HEK293T (cell line): ENCODE data around the gene PPP1R14C.

Experiments
- BHLHE40 ChIP-seq: fragments of 450-650 bp; IDR thresholded peaks from 2 replicates; pipeline ENCODE4 v1.6.1; 2016; ENCODE audit warnings: mild to moderate bottlenecking, moderate library complexity, borderline replicate concordance
- CTBP1 ChIP-seq: fragments of 450-650 bp; IDR thresholded peaks from 2 replicates; pipeline ENCODE4 v1.6.1; 2016; ENCODE audit warnings: borderline replicate concordance
- ELF4 ChIP-seq: fragments of 450-650 bp; IDR thresholded peaks from 2 replicates; pipeline ENCODE4 v1.6.1; 2017; ENCODE audit warnings: antibody characterized with exemption
- FOXA1 ChIP-seq: fragments of 450-650 bp; IDR thresholded peaks from 2 replicates; pipeline ENCODE4 v1.6.1; 2016; ENCODE audit warnings: mild to moderate bottlenecking
- FOXK2 ChIP-seq: fragments of 450-650 bp; IDR thresholded peaks from 2 replicates; pipeline ENCODE4 v1.6.1; 2016; ENCODE audit warnings: mild to moderate bottlenecking
- FOXM1 ChIP-seq: fragments of 450-650 bp; IDR thresholded peaks from 2 replicates; pipeline ENCODE4 v1.6.1; 2017; ENCODE audit warnings: mild to moderate bottlenecking, borderline replicate concordance
- HDGF ChIP-seq: fragments of 450-650 bp; IDR thresholded peaks from 2 replicates; pipeline ENCODE4 v1.6.1; 2017; ENCODE audit warnings: antibody characterized with exemption, borderline replicate concordance
- NFRKB ChIP-seq: fragments of 450-650 bp; IDR thresholded peaks from 2 replicates; pipeline ENCODE4 v1.6.1; 2016; ENCODE audit warnings: mild to moderate bottlenecking, moderate library complexity
- SP1 ChIP-seq: fragments of 450-650 bp; IDR thresholded peaks from 2 replicates; pipeline ENCODE4 v1.6.1; 2017
- SUZ12 ChIP-seq: fragments of 450-650 bp; IDR thresholded peaks from 2 replicates; pipeline ENCODE4 v1.6.1; 2016; ENCODE audit warnings: mild to moderate bottlenecking
- TARDBP ChIP-seq: fragments of 450-650 bp; IDR thresholded peaks from 2 replicates; pipeline ENCODE4 v1.6.1; 2016
- ZNF384 ChIP-seq: fragments of 450-650 bp; IDR thresholded peaks from 2 replicates; pipeline ENCODE4 v1.6.1; 2016
- TF ChIP-seq, protein P1 (sequence below): fragments of 450-650 bp; IDR thresholded peaks from 2 replicates; pipeline ENCODE4 v1.6.1; 2016

- TF ChIP-seq ZNF384 (no peak), FOXK2 (no peak), SP1 (no peak), ELF4 (no peak), BHLHE40 (no peak), FOXM1 (no peak), NFRKB (no peak), SUZ12 (no peak), HDGF (no peak), TARDBP (no peak), CTBP1 (no peak), FOXA1 (no peak)
- TF ChIP-seq, protein P1, sequence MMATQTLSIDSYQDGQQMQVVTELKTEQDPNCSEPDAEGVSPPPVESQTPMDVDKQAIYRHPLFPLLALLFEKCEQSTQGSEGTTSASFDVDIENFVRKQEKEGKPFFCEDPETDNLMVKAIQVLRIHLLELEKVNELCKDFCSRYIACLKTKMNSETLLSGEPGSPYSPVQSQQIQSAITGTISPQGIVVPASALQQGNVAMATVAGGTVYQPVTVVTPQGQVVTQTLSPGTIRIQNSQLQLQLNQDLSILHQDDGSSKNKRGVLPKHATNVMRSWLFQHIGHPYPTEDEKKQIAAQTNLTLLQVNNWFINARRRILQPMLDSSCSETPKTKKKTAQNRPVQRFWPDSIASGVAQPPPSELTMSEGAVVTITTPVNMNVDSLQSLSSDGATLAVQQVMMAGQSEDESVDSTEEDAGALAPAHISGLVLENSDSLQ, result no peak
These were observed 44.7 kb upstream of the PPP1R14C start for GRCh38 chr6:150098155-150098554.
